ENCODE results near the gene PDCD7. TPM values are rescaled to one million over a fixed set of nuclear protein-coding genes. Genes with fewer than 3 reads are reported as not detected.

Gene PDCD7
- total RNA-seq, 1 experiment from 2014 or later: 29.1 TPM

DNA sequence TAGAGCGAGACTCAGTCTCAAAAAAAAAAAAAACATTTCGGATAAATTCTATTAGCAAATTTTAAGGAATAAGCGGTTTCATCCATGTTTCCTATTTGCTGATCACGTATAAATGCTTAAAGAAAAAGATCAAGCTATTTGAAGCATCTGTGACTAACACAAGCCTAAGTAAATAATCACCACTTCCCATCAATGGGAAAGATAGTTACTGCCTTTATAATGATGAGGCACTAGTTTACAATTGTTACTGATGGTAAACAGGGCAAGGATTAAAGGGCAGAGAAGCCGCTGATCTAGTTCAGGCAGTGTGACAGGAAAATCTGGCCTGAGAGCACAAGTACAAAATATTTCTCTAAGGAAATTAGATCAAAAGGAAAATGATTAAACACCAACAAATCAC is 37.8 kb upstream of the PDCD7 start:
- Histone ChIP-seq H3K4me2 (no peak overlapping the region), H3K4me1 (replicated peaks; ENCODE audit: insufficient read depth) (no peaks in the 10 kb centered on the region; the same call in 1 of the 2 replicates), H3K9me3 (ENCODE audit: insufficient read depth, low read depth) (no peaks in the 10 kb centered on the region), H2AFZ (no peak overlapping the region), H4K20me1 (ENCODE audit: insufficient read depth) (no peaks in the 10 kb centered on the region), H3K4me3 (no peak overlapping the region), H3K9me2 (ENCODE audit: insufficient read depth) (no peaks in the 10 kb centered on the region), H3K79me2 (ENCODE audit: low read depth) (no peaks in the 10 kb centered on the region), H3F3A (ENCODE audit: insufficient read depth, low read depth) (no peaks in the 10 kb centered on the region; the same call in 1 of the 2 replicates), H3K27ac (no peak overlapping the region), H3K27me3 (ENCODE audit: insufficient read depth, low read depth) (no peaks in the 10 kb centered on the region), H3K36me3 (ENCODE audit: low read depth) (no peaks in the 10 kb centered on the region)
- intact Hi-C loops (cut with micrococcal nuclease; ENCODE audit: unreplicated experiment): no loop called here
- TF ChIP-seq EZH2 (IDR thresholded peaks at IDR 0.05; ENCODE audit: low read depth): no peak
- TF ChIP-seq, protein P1, sequence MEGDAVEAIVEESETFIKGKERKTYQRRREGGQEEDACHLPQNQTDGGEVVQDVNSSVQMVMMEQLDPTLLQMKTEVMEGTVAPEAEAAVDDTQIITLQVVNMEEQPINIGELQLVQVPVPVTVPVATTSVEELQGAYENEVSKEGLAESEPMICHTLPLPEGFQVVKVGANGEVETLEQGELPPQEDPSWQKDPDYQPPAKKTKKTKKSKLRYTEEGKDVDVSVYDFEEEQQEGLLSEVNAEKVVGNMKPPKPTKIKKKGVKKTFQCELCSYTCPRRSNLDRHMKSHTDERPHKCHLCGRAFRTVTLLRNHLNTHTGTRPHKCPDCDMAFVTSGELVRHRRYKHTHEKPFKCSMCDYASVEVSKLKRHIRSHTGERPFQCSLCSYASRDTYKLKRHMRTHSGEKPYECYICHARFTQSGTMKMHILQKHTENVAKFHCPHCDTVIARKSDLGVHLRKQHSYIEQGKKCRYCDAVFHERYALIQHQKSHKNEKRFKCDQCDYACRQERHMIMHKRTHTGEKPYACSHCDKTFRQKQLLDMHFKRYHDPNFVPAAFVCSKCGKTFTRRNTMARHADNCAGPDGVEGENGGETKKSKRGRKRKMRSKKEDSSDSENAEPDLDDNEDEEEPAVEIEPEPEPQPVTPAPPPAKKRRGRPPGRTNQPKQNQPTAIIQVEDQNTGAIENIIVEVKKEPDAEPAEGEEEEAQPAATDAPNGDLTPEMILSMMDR (conservative IDR thresholded peaks at IDR 0.05): no peak
- CTCF ChIA-PET: interaction anchor here (0.6 kb wide), 1 partner anchor 438 kb away, joined by 4 read pairs; no protein-coding TSS in a partner anchor
- POLR2A ChIA-PET (ENCODE audit: unreplicated experiment): no interaction called here
- peak in 1 of 2 experiments; percentile 71 for DNase-seq
- no TSS peak for BruUV-seq (replicated peaks)

DNA sequence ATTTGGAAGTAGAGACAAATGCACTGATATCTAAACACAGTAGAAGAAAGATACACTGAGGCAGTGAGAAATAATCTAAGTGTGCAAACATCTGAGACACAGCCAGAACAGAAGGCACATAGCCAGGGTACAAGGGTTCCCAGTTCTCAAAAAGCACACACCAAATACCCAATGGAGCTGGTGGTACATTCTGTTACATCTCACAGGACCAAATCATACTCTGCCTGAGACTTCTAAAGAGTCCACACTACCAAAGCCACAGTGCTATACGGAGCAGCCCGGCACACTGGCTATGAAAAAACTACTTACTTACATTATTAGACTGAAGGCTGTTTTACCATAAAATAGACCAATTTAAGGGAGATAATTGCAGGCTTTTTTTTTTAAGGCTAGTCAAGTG is 32.3 kb upstream of the PDCD7 start:
- DNase-seq: no peak
- Histone ChIP-seq H3K27me3 (ENCODE audit: insufficient read depth, low read depth) (no peaks in the 10 kb centered on the region), H4K20me1 (ENCODE audit: insufficient read depth) (peaks cover 4% of the 10 kb centered on the region; the same call in 1 of the 2 replicates), H3K9me3 (ENCODE audit: insufficient read depth, low read depth) (no peaks in the 10 kb centered on the region), H3K9me2 (ENCODE audit: insufficient read depth) (no peaks in the 10 kb centered on the region), H3K79me2 (ENCODE audit: low read depth) (no peaks in the 10 kb centered on the region), H2AFZ (no peak overlapping the region), H3F3A (ENCODE audit: insufficient read depth, low read depth) (no peaks in the 10 kb centered on the region), H3K4me1 (replicated peaks; ENCODE audit: insufficient read depth) (no peaks in the 10 kb centered on the region), H3K4me2 (no peak overlapping the region), H3K27ac (no peak overlapping the region), H3K36me3 (ENCODE audit: low read depth) (no peaks in the 10 kb centered on the region), H3K4me3 (no peak overlapping the region)
- no TSS peak for BruUV-seq (replicated peaks)
- ChIA-PET POLR2A (ENCODE audit: unreplicated experiment) (no interaction called here), CTCF (no interaction called here)
- TF ChIP-seq EZH2 (IDR thresholded peaks at IDR 0.05; ENCODE audit: low read depth): no peak
- TF ChIP-seq, protein P1 (conservative IDR thresholded peaks at IDR 0.05): no peak
- intact Hi-C loops (cut with micrococcal nuclease; ENCODE audit: unreplicated experiment): no loop called here

DNA sequence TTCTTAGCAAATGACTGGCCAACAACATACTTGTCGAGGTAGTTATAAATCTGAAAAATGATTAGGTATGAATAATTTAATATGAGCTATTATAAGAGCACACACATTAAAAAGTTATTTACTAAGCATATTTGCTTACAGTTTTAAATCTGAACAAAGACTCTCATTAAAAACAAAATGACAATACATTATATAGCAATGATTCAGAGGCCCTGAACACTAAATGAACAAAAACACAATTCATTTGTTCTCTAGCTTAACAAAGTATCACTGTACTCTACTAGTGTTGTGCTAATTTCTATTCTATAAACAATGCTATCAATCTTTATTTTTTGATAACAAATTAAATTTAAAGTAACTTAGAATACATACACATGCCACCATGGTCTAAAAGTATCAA is 30.5 kb upstream of the PDCD7 start:
- Histone ChIP-seq H3K4me2 (no peak overlapping the region), H3K4me1 (replicated peaks; ENCODE audit: insufficient read depth) (no peaks in the 10 kb centered on the region), H3K9me3 (ENCODE audit: insufficient read depth, low read depth) (no peaks in the 10 kb centered on the region), H3F3A (ENCODE audit: insufficient read depth, low read depth) (no peaks in the 10 kb centered on the region), H2AFZ (no peak overlapping the region), H4K20me1 (ENCODE audit: insufficient read depth) (peaks cover 4% of the 10 kb centered on the region; the same call in 1 of the 2 replicates), H3K4me3 (no peak overlapping the region), H3K9me2 (ENCODE audit: insufficient read depth) (no peaks in the 10 kb centered on the region), H3K27me3 (ENCODE audit: insufficient read depth, low read depth) (no peaks in the 10 kb centered on the region), H3K79me2 (ENCODE audit: low read depth) (no peaks in the 10 kb centered on the region), H3K27ac (no peak overlapping the region), H3K36me3 (ENCODE audit: low read depth) (no peaks in the 10 kb centered on the region)
- no TSS peak for BruUV-seq (replicated peaks)
- no peak for DNase-seq
- ChIA-PET CTCF (no interaction called here), POLR2A (ENCODE audit: unreplicated experiment) (interaction anchor here (0.6 to 1.1 kb wide), 3 partner anchors 44 to 141 kb away, joined by 3 to 8 read pairs (median 3); partner anchors contain the start of gene RNU5B-1)
- TF ChIP-seq, protein P1 (conservative IDR thresholded peaks at IDR 0.05): no peak
- TF ChIP-seq EZH2 (IDR thresholded peaks at IDR 0.05; ENCODE audit: low read depth): no peak
- intact Hi-C loops (cut with micrococcal nuclease; ENCODE audit: unreplicated experiment): no loop called here
